Stimulated activated CD8-positive, alpha-beta memory T cell treated with anti-CD3 and anti-CD28 coated beads, Interleukin-15, amount 100 ng/mL, for 24 hours (primary cell): ENCODE results near the gene SLCO3A1.
A peak's percentile ranks its signal among the peaks of the same experiment; 100 is the strongest.

Experiments
- DNase-seq: peaks from one replicate; pipeline ENCODE4 v3.0.0-alpha.2; 2020; ENCODE audit warnings: low read depth

Gene SLCO3A1

GRCh38 chr15:92071045-92071634, 217.6 kb downstream of the SLCO3A1 start:
- DNase-seq, result no peak

GRCh38 chr15:92073044-92073785, 219.7 kb downstream of the SLCO3A1 start:
- no peak for DNase-seq

- no peak for DNase-seq
Observed at GRCh38 chr15:92074101-92074500, 220.6 kb downstream of the SLCO3A1 start.

DNA sequence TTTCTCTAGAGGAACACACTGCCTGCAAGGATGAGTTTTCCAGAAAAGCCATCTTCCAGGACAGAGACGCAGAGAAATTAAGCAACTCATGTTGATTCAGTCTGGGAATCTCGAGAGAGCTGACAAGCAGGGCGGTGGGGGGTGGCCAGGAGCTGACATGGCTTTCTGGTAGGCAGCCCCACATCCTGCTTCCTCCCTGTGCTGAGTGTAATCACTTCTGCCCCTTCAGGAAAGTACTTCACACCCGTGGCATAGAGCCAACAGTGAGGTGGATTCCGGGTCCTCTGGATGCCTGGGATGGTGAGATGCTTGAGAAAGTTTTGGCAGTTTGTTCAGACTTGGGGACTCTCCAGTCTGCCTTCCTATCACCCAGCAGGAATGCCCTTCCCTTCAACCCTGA, 221.1 kb downstream of the SLCO3A1 start:
- no peak for DNase-seq

GRCh38 chr15:92075764-92076163, 222.3 kb downstream of the SLCO3A1 start:
- no peak for DNase-seq

GRCh38 chr15:92076541-92076940, 223.0 kb downstream of the SLCO3A1 start:
- DNase-seq, result no peak

GRCh38 chr15:92077353-92078085, 224.0 kb downstream of the SLCO3A1 start:
- DNase-seq, result peak; percentile 40

GRCh38 chr15:92078270-92078669, 224.8 kb downstream of the SLCO3A1 start:
- no peak for DNase-seq

GRCh38 chr15:92079047-92079446, 225.5 kb downstream of the SLCO3A1 start:
- no peak for DNase-seq

- DNase-seq, result no peak
Observed at GRCh38 chr15:92079647-92080255, 226.2 kb downstream of the SLCO3A1 start.

GRCh38 chr15:92082006-92082843, 228.7 kb downstream of the SLCO3A1 start:
- peak; percentile 31 for DNase-seq

DNA sequence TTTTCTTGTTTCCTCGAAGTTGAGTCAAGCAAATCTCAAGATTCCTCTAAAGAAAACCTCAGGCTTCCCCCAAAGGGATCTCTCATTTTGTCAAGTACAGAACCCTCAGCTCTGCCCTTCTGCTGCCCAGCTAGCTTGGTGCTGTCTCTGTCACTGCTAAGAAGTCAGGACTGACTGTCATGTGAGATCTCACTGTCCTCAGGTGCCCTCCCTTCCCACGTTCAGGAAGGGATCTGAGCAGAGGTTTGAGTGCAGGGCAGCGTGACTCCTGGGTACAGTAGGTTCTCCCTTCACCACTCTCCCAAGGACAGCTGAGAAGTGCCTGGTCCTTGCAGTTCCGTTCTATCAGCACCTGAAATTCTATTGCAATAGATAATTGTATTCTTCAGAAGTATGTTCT, 229.7 kb downstream of the SLCO3A1 start:
- DNase-seq, result no peak

DNA sequence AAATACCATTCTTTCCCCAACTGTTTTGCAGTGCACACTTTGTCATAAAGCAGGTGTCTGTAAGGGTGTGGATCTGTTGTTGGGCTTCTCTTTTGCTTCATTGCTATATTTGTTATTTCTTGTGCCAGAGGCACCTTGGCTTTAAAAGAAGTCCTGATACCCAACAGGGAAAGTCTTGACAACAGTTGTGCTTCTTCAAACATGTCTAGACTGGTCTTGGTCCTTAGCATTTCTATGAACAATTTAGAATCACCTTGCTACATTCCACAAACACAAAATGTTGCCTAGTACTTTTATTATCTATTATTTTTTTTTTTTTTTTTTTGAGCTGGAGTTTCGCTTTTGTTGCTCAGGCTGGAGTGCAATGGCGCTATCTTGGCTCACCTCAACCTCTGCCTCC, 233.7 kb downstream of the SLCO3A1 start:
- DNase-seq, result no peak

DNA sequence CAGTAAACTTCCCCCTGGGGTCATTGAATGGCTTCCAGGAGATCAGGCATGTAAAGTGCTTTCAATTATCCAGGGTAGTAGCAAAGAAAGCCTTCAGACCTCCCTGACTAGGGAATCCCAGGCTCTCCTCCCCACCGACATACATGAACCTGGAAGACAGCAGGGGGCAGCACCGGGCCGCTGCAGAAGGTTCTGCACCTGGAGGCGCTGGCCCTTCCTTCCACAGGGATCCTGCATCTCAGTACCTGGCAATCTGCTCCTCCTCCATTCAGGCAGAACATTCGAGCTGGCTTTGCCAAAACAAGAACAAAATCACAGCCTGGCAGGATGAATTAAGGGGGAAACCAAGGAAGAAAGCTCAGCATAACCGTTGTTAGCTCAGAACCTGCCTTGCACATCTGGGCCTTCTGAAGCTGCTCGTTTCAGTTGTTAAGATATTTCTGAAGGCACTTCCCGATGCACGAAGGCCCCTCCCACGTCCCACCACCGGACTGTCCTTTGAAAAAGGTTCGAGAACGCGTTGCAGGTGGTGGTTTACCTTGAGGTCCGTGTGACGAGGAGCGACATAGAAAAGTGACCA, 237.7 kb downstream of the SLCO3A1 start:
- no peak for DNase-seq

DNA sequence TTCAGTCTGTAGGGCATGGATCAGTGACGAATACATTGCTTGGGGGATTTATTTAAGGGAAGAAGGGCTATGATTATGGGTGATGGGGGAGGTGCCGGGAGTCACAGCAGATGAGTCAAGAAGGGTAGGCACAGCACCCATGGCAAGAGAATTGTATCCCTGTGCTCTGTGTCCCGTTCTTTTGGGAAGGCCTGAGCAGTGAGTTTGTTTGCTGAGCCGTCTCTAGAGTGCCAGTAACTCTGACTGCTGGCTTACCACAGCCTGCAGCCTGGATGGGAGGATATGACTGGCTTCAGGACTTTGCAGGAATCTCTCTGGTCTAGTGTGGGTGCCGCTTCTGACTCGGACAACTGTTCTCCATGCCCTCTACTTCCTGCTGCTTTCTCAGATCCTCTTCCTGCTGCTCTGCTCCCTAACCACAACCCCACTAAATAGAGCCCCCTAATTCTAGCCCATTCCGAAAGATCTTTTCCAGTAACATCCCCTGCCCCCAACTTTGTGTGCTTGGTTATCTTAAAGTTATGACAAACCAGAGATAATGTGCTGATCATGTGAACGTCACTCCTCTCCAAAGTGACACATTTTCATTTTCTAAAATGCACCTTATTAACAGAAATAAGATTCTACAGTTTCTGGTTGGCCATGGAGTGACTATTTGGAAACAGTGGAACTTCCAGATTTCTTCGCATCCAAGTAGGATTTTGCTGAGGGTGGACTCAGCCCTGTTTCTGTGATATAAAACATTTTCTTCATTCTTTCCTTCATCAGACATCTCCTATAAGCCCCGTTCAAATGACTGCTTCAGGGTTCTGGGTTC, 239.0 kb downstream of the SLCO3A1 start:
- DNase-seq, result no peak

GRCh38 chr15:92095693-92096092, 242.2 kb downstream of the SLCO3A1 start:
- DNase-seq, result no peak

- DNase-seq, result no peak
Observed at GRCh38 chr15:92097474-92098178, 244.1 kb downstream of the SLCO3A1 start.

- DNase-seq, result no peak
Observed at GRCh38 chr15:92098869-92099268, 245.4 kb downstream of the SLCO3A1 start.

DNA sequence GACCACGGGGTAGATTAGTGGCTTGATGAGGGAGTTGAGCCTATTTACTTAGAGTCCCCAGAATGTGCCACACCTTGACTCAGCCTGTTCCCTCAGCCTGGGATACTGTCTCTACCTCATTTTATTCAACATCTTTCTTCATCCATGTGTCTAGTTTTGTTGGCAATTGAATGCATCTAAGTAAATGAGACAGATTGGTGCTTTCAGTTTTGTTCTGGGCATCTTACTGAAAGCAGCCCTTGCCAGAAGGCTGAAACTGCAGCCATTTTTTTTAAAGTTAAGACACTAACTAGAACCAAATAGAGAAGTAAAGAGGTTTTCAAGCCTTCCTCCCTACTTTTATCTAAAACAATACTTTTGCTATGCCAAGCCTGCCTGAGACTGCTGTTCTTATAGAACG, 246.8 kb downstream of the SLCO3A1 start:
- no peak for DNase-seq

DNA sequence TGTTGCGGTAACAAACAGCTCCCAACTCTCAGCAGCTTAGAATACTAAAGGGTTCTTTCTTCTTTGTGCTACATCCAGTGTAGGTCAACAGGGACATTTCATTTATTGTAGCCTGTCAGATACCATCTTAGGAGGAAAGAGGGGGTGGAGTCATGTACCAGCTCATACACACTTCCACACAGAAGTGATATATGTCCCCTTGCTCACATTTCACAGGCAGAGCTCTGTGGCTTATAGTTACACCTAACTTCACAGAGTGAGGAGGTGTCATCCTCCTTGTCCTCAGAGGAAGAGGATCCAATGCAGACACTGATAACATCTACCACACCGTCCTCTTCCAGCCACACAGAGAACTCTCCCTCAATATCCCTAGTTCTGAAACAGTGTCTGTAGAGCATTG, 247.2 kb downstream of the SLCO3A1 start:
- no peak for DNase-seq
